GM23338 (cell line): ENCODE data around the gene STK17A. TPM values are rescaled to one million over a fixed set of nuclear protein-coding genes. Genes with fewer than 3 reads are reported as not detected.

Experiments used
- ATAC-seq: fragments of 200-7000 bp; cut with Tn5 transposase; 3 replicates; pipeline ENCODE4 v1.9.1; 2020
- DNase-seq: peaks from one replicate; pipeline ENCODE4 v3.0.0-alpha.2; 2015; ENCODE audit warnings: low spot score
- H2AFZ ChIP-seq: fragments of 200-600 bp; sonication (generic); 2 replicates; pipeline ENCODE4 v1.8.0; 2016; ENCODE audit warnings: antibody characterized with exemption, mild to moderate bottlenecking, moderate library complexity
- H3F3A ChIP-seq: fragments of 200-600 bp; sonication (generic); replicated peaks from 2 replicates; pipeline ENCODE4 v1.8.0; 2017; ENCODE audit warnings: antibody characterized with exemption, mixed run types, low read depth
- H3K27ac ChIP-seq: fragments of 200-600 bp; sonication (generic); 2 replicates; pipeline ENCODE4 v1.6.1; 2016; ENCODE audit warnings: low read depth
- H3K27me3 ChIP-seq: fragments of 200-600 bp; sonication (generic); 2 replicates; pipeline ENCODE4 v1.8.0; 2016; ENCODE audit warnings: mild to moderate bottlenecking, mixed run types, moderate library complexity; ENCODE audit not compliant: insufficient read depth
- H3K36me3 ChIP-seq: fragments of 200-600 bp; sonication (generic); 2 replicates; pipeline ENCODE4 v1.8.0; 2016; ENCODE audit warnings: mild to moderate bottlenecking; ENCODE audit not compliant: insufficient read depth
- H3K4me1 ChIP-seq: fragments of 200-600 bp; sonication (generic); 2 replicates; pipeline ENCODE4 v1.8.0; 2016; ENCODE audit warnings: mild to moderate bottlenecking, moderate library complexity; ENCODE audit not compliant: insufficient read depth
- H3K4me2 ChIP-seq: fragments of 200-600 bp; sonication (generic); 2 replicates; pipeline ENCODE4 v1.7.1; 2017; ENCODE audit warnings: mixed run types
- H3K4me3 ChIP-seq: fragments of 200-600 bp; sonication (generic); 2 replicates; pipeline ENCODE4 v1.6.1; 2016; ENCODE audit warnings: mixed run types
- H3K79me2 ChIP-seq: fragments of 200-600 bp; sonication (generic); replicated peaks from 2 replicates; pipeline ENCODE4 v1.8.0; 2017; ENCODE audit warnings: mild to moderate bottlenecking; ENCODE audit not compliant: insufficient read depth
- H3K9me2 ChIP-seq: fragments of 200-600 bp; sonication (generic); 2 replicates; pipeline ENCODE4 v1.8.0; 2017; ENCODE audit not compliant: insufficient read depth
- H4K20me1 ChIP-seq: fragments of 200-600 bp; sonication (generic); replicated peaks from 2 replicates; pipeline ENCODE4 v1.8.0; 2017; ENCODE audit warnings: mild to moderate bottlenecking; ENCODE audit not compliant: insufficient read depth
- H3K27ac Mint-ChIP-seq: 2 replicates; pipeline ENCODE4 v1.8.0; 2020; ENCODE audit warnings: inconsistent platforms, mild to moderate bottlenecking, moderate library complexity, mixed read lengths
- H3K27me3 Mint-ChIP-seq: 3 replicates; pipeline ENCODE4 v1.8.0; 2022; ENCODE audit warnings: low read depth, mild to moderate bottlenecking, moderate library complexity, mixed read lengths, inconsistent platforms; ENCODE audit not compliant: insufficient read depth, poor library complexity
- H3K36me3 Mint-ChIP-seq: 3 replicates; pipeline ENCODE4 v1.8.0; 2021; ENCODE audit warnings: low read depth, mild to moderate bottlenecking, inconsistent platforms, moderate library complexity, mixed read lengths
- H3K4me1 Mint-ChIP-seq: 3 replicates; pipeline ENCODE4 v1.8.0; 2020; ENCODE audit warnings: mild to moderate bottlenecking, inconsistent platforms, mixed read lengths
- H3K4me3 Mint-ChIP-seq: 3 replicates; pipeline ENCODE4 v1.8.0; 2021; ENCODE audit warnings: moderate library complexity, mild to moderate bottlenecking, inconsistent platforms, mixed read lengths
- H3K9me3 Mint-ChIP-seq: 3 replicates; pipeline ENCODE4 v1.8.0; 2020; ENCODE audit warnings: moderate library complexity, mild to moderate bottlenecking, inconsistent platforms, mixed read lengths
- CREB1 ChIP-seq: fragments of 250-450 bp; sonication (Bioruptor Pico); IDR thresholded peaks from 2 replicates; pipeline ENCODE4 v1.5.0; 2020; ENCODE audit warnings: low read depth, mild to moderate bottlenecking, moderate library complexity
- EZH2 ChIP-seq: fragments of 200-600 bp; sonication (generic); IDR thresholded peaks from one replicate; pipeline ENCODE4 v1.8.0; 2017; ENCODE audit warnings: antibody characterized with exemption, mild to moderate bottlenecking, low read depth; ENCODE audit not compliant: unreplicated experiment
- EZH2phosphoT487 ChIP-seq: fragments of 200-600 bp; sonication (generic); IDR thresholded peaks from one replicate; pipeline ENCODE4 v1.8.1; 2018; ENCODE audit warnings: antibody characterized with exemption; ENCODE audit not compliant: unreplicated experiment
- STAT1 ChIP-seq: IDR thresholded peaks from one replicate; pipeline ENCODE4 v1.6.1; 2016; ENCODE audit warnings: antibody characterized with exemption; ENCODE audit not compliant: unreplicated experiment
- ZNF114 ChIP-seq: fragments of 250-450 bp; sonication (Bioruptor Pico); IDR thresholded peaks from 2 replicates; pipeline ENCODE4 v1.5.0; 2020; ENCODE audit warnings: mild to moderate bottlenecking, moderate library complexity
- polyA plus RNA-seq: library from polyadenylated mRNA; unstranded; fragments of >200 nt; fragmentation: Nextera tagmentation; extraction: Ambion mirVana; gene quantifications from 2 replicates; pipeline ENCODE4 v1.2.1, GENCODE V29; 2016
- total RNA-seq: library from RNA; depleted of rRNA; stranded (reverse); fragments of >200 nt; shearing (Covaris generic); gene quantifications from 2 replicates; pipeline ENCODE4 v1.2.3, GENCODE V29; 2014
- TF ChIP-seq, protein P1 (sequence below): fragments of 250-450 bp; sonication (Bioruptor Pico); IDR thresholded peaks from 2 replicates; pipeline ENCODE4 v1.5.0; 2020; ENCODE audit warnings: mild to moderate bottlenecking, moderate library complexity
- TF ChIP-seq, protein P2 (sequence below), 2 experiments: fragments of 200-600 bp in 1 of 2; sonication (generic) in 1 of 2; conservative IDR thresholded peaks; 2 replicates each; pipeline versions ENCODE4 v1.5.1 to v1.6.1; 2016 to 2017; ENCODE audit warnings: antibody characterized with exemption in 2 of 2, low read depth in 2 of 2, mild to moderate bottlenecking in 2 of 2, moderate library complexity in 1 of 2
- TF ChIP-seq, protein P3 (sequence below): IDR thresholded peaks from 2 replicates; pipeline ENCODE4 v1.6.1; 2016; ENCODE audit warnings: antibody characterized with exemption

The STK17A gene
- total and polyA plus RNA-seq, 2 experiments from 2014 or later = 21.2 to 21.8 TPM

DNA sequence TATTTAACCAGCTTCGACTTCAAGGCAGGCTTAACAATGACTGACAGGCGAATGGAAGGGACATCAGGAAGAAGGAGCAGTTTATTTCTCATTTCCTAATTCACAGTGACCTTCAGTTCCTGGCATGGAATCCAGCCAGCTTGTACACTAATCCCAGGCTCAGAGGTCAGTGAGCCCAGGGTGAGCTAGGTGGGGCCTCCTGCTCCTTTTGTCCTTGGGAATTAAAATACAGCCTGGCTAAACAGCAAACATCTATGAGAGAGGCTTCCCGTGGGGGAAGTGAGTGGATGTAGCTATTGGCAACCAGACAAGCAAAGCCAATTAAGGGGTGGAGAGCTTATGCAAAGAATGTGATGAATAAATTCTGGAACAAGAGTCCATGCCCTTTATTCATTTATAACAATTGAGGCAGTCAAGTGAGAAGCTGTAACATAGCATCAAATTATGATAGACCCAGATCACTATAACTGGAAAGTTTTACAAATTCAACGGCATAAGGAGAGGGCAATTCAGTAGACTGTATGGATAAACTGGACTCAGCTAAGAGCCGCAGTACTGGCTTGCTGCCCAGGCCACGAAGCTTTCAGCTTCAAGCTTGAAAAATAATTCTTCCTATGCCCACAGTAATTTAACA lies 57.1 kb downstream of the STK17A start (continued):
- TF ChIP-seq, protein P1, sequence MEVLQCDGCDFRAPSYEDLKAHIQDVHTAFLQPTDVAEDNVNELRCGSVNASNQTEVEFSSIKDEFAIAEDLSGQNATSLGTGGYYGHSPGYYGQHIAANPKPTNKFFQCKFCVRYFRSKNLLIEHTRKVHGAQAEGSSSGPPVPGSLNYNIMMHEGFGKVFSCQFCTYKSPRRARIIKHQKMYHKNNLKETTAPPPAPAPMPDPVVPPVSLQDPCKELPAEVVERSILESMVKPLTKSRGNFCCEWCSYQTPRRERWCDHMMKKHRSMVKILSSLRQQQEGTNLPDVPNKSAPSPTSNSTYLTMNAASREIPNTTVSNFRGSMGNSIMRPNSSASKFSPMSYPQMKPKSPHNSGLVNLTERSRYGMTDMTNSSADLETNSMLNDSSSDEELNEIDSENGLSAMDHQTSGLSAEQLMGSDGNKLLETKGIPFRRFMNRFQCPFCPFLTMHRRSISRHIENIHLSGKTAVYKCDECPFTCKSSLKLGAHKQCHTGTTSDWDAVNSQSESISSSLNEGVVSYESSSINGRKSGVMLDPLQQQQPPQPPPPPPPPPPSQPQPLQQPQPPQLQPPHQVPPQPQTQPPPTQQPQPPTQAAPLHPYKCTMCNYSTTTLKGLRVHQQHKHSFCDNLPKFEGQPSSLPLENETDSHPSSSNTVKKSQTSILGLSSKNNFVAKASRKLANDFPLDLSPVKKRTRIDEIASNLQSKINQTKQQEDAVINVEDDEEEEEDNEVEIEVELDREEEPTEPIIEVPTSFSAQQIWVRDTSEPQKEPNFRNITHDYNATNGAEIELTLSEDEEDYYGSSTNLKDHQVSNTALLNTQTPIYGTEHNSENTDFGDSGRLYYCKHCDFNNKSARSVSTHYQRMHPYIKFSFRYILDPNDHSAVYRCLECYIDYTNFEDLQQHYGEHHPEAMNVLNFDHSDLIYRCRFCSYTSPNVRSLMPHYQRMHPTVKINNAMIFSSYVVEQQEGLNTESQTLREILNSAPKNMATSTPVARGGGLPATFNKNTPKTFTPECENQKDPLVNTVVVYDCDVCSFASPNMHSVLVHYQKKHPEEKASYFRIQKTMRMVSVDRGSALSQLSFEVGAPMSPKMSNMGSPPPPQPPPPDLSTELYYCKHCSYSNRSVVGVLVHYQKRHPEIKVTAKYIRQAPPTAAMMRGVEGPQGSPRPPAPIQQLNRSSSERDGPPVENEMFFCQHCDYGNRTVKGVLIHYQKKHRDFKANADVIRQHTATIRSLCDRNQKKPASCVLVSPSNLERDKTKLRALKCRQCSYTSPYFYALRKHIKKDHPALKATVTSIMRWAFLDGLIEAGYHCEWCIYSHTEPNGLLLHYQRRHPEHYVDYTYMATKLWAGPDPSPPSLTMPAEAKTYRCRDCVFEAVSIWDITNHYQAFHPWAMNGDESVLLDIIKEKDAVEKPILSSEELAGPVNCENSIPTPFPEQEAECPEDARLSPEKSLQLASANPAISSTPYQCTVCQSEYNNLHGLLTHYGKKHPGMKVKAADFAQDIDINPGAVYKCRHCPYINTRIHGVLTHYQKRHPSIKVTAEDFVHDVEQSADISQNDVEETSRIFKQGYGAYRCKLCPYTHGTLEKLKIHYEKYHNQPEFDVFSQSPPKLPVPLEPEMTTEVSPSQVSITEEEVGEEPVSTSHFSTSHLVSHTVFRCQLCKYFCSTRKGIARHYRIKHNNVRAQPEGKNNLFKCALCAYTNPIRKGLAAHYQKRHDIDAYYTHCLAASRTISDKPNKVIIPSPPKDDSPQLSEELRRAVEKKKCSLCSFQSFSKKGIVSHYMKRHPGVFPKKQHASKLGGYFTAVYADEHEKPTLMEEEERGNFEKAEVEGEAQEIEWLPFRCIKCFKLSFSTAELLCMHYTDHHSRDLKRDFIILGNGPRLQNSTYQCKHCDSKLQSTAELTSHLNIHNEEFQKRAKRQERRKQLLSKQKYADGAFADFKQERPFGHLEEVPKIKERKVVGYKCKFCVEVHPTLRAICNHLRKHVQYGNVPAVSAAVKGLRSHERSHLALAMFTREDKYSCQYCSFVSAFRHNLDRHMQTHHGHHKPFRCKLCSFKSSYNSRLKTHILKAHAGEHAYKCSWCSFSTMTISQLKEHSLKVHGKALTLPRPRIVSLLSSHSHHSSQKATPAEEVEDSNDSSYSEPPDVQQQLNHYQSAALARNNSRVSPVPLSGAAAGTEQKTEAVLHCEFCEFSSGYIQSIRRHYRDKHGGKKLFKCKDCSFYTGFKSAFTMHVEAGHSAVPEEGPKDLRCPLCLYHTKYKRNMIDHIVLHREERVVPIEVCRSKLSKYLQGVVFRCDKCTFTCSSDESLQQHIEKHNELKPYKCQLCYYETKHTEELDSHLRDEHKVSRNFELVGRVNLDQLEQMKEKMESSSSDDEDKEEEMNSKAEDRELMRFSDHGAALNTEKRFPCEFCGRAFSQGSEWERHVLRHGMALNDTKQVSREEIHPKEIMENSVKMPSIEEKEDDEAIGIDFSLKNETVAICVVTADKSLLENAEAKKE (CRISPR knock-in tag) = no peak
- TF ChIP-seq EZH2phosphoT487 (no peak), EZH2 (no peak), CREB1 (no peak), ZNF114 (no peak)
- TF ChIP-seq, protein P2, sequence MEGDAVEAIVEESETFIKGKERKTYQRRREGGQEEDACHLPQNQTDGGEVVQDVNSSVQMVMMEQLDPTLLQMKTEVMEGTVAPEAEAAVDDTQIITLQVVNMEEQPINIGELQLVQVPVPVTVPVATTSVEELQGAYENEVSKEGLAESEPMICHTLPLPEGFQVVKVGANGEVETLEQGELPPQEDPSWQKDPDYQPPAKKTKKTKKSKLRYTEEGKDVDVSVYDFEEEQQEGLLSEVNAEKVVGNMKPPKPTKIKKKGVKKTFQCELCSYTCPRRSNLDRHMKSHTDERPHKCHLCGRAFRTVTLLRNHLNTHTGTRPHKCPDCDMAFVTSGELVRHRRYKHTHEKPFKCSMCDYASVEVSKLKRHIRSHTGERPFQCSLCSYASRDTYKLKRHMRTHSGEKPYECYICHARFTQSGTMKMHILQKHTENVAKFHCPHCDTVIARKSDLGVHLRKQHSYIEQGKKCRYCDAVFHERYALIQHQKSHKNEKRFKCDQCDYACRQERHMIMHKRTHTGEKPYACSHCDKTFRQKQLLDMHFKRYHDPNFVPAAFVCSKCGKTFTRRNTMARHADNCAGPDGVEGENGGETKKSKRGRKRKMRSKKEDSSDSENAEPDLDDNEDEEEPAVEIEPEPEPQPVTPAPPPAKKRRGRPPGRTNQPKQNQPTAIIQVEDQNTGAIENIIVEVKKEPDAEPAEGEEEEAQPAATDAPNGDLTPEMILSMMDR (conservative IDR thresholded peaks at IDR 0.05; ENCODE audit: low read depth in 2 of 2) = no peak

DNA sequence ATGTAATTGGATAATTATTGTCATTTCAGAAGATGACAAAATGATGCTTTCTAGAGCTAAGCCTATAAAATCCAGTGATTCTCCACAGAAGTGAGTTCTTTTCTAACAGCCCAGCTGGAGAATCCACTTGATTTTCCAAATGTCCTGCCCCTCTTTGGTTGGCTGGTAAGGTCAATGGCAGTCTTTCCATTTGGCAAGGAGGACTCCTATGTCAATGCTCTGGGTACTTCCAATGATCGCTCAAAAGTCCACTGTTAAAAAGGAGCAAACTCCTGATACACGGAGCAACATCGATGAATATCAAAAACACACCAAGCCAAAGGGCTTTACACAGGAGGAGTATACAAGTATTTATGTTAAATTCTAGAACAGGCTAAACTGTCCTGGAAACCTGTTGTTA lies 57.8 kb downstream of the STK17A start:
- TF ChIP-seq STAT1 (no peak), ZNF114 (no peak), CREB1 (no peak)
- TF ChIP-seq, protein P3, sequence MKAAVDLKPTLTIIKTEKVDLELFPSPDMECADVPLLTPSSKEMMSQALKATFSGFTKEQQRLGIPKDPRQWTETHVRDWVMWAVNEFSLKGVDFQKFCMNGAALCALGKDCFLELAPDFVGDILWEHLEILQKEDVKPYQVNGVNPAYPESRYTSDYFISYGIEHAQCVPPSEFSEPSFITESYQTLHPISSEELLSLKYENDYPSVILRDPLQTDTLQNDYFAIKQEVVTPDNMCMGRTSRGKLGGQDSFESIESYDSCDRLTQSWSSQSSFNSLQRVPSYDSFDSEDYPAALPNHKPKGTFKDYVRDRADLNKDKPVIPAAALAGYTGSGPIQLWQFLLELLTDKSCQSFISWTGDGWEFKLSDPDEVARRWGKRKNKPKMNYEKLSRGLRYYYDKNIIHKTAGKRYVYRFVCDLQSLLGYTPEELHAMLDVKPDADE = no peak
- Histone ChIP-seq H3K27ac (peak overlapping the region; percentile 45), H3K4me1 (no peaks in the 10 kb centered on the region), H3K4me2 (no peak overlapping the region), H3F3A (no peaks in the 10 kb centered on the region), H3K27me3 (no peaks in the 10 kb centered on the region), H3K4me3 (no peak overlapping the region), H3K79me2 (peaks cover 21% of the 10 kb centered on the region), H4K20me1 (no peaks in the 10 kb centered on the region; the same call in 1 of the 2 replicates), H3K36me3 (peaks cover 22% of the 10 kb centered on the region), H2AFZ (no peak overlapping the region), H3K9me2 (no peaks in the 10 kb centered on the region)
- Mint-ChIP-seq H3K27ac (no peak overlapping the region), H3K27me3 (no peaks in the 10 kb centered on the region), H3K4me3 (no peak overlapping the region), H3K36me3 (peaks cover 83% of the 10 kb centered on the region), H3K4me1 (peaks cover 2% of the 10 kb centered on the region), H3K9me3 (no peaks in the 10 kb centered on the region; the same call in 2 of the 3 replicates)
- DNase-seq (no peak), ATAC-seq (no peak)
